Measurements from ENCODE around the gene NTM. TPM values are rescaled to one million over a fixed set of nuclear protein-coding genes. Genes with fewer than 3 reads are reported as not detected.

The NTM gene
- total and polyA plus RNA-seq, 12 donors, result 0.43 to 3.0 (median 1.3) TPM

DNA sequence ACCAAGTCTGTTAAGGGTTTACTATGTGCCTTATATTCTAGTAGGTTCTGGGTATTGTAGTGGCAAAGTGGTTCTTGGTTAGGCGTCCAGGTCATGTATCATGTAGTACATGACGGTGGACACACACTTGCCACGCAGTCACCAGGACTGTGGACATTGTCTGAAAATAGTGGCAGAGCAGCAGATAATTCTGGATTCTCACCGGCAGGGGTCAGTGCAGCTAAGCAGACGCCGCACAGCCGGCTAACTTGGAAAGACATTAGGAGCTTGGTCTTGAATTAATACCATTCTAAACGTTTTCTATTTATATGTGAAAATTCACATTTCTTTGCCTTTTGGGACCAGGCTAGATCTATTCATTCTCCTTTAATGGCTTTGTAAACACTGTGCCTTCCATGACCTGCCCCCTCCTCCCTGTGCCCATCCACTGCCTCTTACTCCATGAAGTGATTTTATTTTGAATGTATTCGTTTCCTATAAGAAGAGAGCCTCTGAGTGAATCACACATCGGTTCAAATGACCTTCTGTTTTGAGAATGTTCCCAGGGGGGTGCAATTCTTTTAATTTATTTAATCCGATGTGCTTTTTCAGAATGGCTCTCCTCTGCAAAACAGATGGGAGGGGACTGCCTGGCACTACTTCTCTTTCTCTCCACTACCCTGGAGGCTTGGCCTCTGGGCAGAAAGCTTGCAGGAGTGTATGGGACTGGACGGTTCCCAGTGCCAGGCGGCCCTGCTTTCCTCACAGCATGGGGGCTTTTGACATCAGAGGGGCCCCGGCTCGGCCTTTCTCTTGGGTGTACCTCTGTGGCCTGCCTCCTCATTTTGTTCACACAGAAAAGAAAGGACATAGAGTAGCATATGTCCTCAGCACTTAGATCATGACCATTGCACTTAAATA is 378.0 kb downstream of the NTM start:
- TF ChIP-seq CTCF (IDR thresholded peaks at IDR 0.05), result peak; percentile 48 to 80 (median 77)
- no peak overlapping the region for H3K4me3 ChIP-seq
- DNase-seq (peak; percentile 30 to 38), ATAC-seq (peak in 7 of 8 donors; percentile 52 to 85 (median 72))
- no peaks in the 10 kb centered on the region for H3K36me3 ChIP-seq
- H3K27me3 ChIP-seq, result peaks cover 0 to 35% (median 9%) of the 10 kb centered on the region in 7 donors
- H3K4me1 ChIP-seq, result peaks cover 0 to 11% (median 0%) of the 10 kb centered on the region in 9 donors
- peak overlapping the region in 1 of 10 donors; percentile 22 for H3K27ac ChIP-seq
- intact Hi-C loops (cut with DNase I), result loop anchor here in 2 of 10 donors (5.0 to 10.0 kb wide), 3 partner anchors 116 to 1196 kb away; no protein-coding TSS in a partner anchor
- H3K9me3 ChIP-seq, result no peaks in the 10 kb centered on the region
- 23 to 26% methylated on average over 15 of the region's 15 CpGs for WGBS, 2 donors

DNA sequence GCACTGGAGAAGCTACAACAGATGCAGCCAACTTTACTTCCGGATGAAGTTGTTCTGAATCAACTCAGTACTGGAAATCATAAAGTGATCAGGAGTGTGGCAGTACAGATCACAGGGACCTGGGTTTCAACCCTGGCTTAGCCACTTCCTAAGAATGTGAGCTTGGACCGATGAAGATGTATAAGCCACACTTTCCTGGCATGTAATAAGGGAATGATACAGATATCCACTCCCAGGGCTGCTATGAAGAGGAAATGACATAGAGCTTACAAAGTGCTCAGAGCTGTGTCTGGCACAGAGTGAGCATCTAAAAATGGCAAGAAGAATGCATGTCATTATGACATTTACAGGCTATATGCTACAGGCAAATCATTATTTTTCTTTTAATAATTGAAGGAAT is 378.7 kb downstream of the NTM start:
- intact Hi-C loops (cut with DNase I), result loop anchor here in 2 of 10 donors (5.0 to 10.0 kb wide), 3 partner anchors 116 to 1196 kb away; no protein-coding TSS in a partner anchor
- ATAC-seq, result peak in 4 of 8 donors; percentile 39 to 80 (median 60)

DNA sequence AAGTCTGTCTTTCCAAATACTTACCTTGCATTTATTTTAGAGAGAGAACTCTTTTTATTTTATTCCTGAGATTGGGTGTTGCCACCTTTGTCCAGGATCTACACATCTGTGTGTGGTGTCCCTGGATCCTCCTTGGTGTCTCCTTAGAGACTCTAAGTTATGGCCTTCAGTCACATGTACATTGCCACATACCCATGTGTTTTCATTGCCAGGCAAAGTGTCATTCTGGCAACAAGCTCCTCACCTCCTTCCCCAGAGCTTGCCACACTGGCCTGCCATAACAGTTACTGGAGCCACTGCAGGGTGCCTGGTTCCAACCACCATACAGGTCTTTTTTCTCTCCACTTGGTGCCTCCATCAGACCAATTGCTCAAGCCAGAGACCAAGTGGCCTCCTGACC is 379.7 kb downstream of the NTM start:
- Histone ChIP-seq H3K4me1 (peaks cover 0 to 11% (median 0%) of the 10 kb centered on the region in 9 donors), H3K27ac (no peak overlapping the region)
- ATAC-seq, result no peak

More for the DNA sequence above, 378.7 kb downstream of the NTM start:
- H3K36me3 ChIP-seq, result no peaks in the 10 kb centered on the region
- peaks cover 0 to 11% (median 0%) of the 10 kb centered on the region in 9 donors for H3K4me1 ChIP-seq
- no peaks in the 10 kb centered on the region for H3K9me3 ChIP-seq
- no peak for DNase-seq
- TF ChIP-seq CTCF (IDR thresholded peaks at IDR 0.05), result no peak
- H3K4me3 ChIP-seq, result no peak overlapping the region
- peak overlapping the region in 1 of 10 donors; percentile 22 for H3K27ac ChIP-seq
- WGBS, 2 donors, result 40 to 44% methylated on average over 2 of the region's 2 CpGs
- peaks cover 0 to 28% (median 9%) of the 10 kb centered on the region in 7 donors for H3K27me3 ChIP-seq

More for the DNA sequence above, 379.7 kb downstream of the NTM start:
- Histone ChIP-seq H3K9me3 (no peaks in the 10 kb centered on the region), H3K27me3 (peaks cover 0 to 20% (median 4%) of the 10 kb centered on the region in 7 donors), H3K36me3 (no peaks in the 10 kb centered on the region), H3K4me3 (no peak overlapping the region)
- TF ChIP-seq CTCF (IDR thresholded peaks at IDR 0.05), result no peak
- intact Hi-C loops (cut with DNase I), result no loop called here
- no peak for DNase-seq
